Fibroblast of the aortic adventitia (primary cell): ENCODE results near the gene NALCN. TPM values are rescaled to one million over a fixed set of nuclear protein-coding genes. Genes with fewer than 3 reads are reported as not detected.
A peak's percentile ranks its signal among the peaks of the same experiment; 100 is the strongest.

Source experiments
- DNase-seq: peaks from one replicate; pipeline ENCODE4 v3.0.0-alpha.2; 2010; ENCODE audit warnings: low read depth
- H3K4me3 ChIP-seq: 2 replicates; pipeline ENCODE4 v1.5.1; 2011; ENCODE audit warnings: low read depth, mild to moderate bottlenecking, control low read depth, low read length, moderate library complexity
- CTCF ChIP-seq: IDR thresholded peaks from 2 replicates; pipeline ENCODE4 v1.5.1; 2011; ENCODE audit warnings: mild to moderate bottlenecking, low read length, control low read depth, inconsistent platforms; ENCODE audit not compliant: insufficient read depth
- total RNA-seq: library from RNA; depleted of rRNA; stranded (reverse); fragments of >200 nt; gene quantifications from 2 replicates; pipeline ENCODE4 v1.2.3, GENCODE V29; 2012; ENCODE audit warnings: low replicate concordance

NALCN gene
- total RNA-seq, 1 donor: 3.1 TPM

GRCh38 chr13:101291206-101291605 is 125.1 kb downstream of the NALCN start:
- DNase-seq: no peak
- no peak overlapping the region for H3K4me3 ChIP-seq
- no peak for TF ChIP-seq CTCF

GRCh38 chr13:101289764-101290163 is 126.5 kb downstream of the NALCN start:
- no peak for TF ChIP-seq CTCF
- H3K4me3 ChIP-seq: no peak overlapping the region
- DNase-seq: peak; percentile 10

- no peak for TF ChIP-seq CTCF
- no peak for DNase-seq
- no peak overlapping the region for H3K4me3 ChIP-seq
Measured at GRCh38 chr13:101283782-101284181, 132.5 kb downstream of the NALCN start.

GRCh38 chr13:101272886-101273285 is 143.4 kb downstream of the NALCN start:
- no peak overlapping the region for H3K4me3 ChIP-seq
- no peak for DNase-seq

GRCh38 chr13:101271681-101272245 is 144.5 kb downstream of the NALCN start:
- H3K4me3 ChIP-seq: no peak overlapping the region
- no peak for DNase-seq
- TF ChIP-seq CTCF: no peak

More at GRCh38 chr13:101272886-101273285, 143.4 kb downstream of the NALCN start:
- TF ChIP-seq CTCF: no peak

- no peak overlapping the region for H3K4me3 ChIP-seq
- DNase-seq: peak; percentile 16
- no peak for TF ChIP-seq CTCF
Measured at GRCh38 chr13:101267656-101268055, 148.7 kb downstream of the NALCN start.

GRCh38 chr13:101265934-101266333 is 150.4 kb downstream of the NALCN start:
- peak; percentile 9 for DNase-seq
- TF ChIP-seq CTCF: no peak
- H3K4me3 ChIP-seq: no peak overlapping the region
